ENCODE data around the gene GABRA4.

Gene GABRA4

DNA sequence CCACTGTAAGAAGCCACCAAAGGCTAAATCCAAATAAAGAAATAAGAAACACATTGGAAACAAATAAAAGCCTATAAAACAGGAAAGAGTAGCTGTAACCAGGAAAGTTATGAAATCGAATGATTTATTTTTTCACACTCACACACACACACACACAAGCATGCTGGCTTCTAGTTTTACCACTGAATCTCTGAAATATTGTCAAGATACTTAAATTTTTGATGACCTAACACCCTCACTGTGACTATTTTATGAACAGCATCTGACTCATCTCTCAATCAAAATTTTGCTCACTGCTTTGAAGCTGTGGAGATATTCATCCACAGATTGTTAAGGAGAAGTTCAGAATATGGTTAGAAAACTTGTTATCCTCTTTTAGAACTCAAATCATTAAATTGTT lies 24.1 kb upstream of the GABRA4 start:
- H3K4me3 ChIP-seq (replicated peaks; ENCODE audit: low read depth, low read length), result no peak overlapping the region
- DNase-seq (ENCODE audit: extremely low read depth, low read depth), result no peak
- TF ChIP-seq, protein P1, sequence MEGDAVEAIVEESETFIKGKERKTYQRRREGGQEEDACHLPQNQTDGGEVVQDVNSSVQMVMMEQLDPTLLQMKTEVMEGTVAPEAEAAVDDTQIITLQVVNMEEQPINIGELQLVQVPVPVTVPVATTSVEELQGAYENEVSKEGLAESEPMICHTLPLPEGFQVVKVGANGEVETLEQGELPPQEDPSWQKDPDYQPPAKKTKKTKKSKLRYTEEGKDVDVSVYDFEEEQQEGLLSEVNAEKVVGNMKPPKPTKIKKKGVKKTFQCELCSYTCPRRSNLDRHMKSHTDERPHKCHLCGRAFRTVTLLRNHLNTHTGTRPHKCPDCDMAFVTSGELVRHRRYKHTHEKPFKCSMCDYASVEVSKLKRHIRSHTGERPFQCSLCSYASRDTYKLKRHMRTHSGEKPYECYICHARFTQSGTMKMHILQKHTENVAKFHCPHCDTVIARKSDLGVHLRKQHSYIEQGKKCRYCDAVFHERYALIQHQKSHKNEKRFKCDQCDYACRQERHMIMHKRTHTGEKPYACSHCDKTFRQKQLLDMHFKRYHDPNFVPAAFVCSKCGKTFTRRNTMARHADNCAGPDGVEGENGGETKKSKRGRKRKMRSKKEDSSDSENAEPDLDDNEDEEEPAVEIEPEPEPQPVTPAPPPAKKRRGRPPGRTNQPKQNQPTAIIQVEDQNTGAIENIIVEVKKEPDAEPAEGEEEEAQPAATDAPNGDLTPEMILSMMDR (IDR thresholded peaks at IDR 0.05; ENCODE audit: low read depth, low read length, missing control alignments), result no peak

DNA sequence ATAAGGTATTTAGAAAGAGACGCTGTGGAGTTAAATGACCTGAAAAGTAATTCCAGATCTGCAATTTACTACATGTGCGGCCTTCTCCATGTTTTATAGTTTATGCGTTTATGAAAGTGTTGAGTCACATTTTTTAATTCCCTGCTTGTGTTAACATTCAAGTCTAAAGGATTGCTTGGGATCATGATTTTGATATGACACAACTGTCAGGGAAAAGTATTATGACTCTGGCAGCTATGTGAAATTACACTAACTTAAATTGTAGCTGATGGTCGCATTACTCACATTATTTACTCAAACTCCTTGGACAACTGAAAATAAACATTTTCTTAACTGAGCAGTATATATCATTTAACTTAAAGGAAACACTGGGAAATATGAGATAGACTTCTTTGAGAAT lies 23.7 kb upstream of the GABRA4 start:
- no peak overlapping the region for H3K4me3 ChIP-seq (replicated peaks; ENCODE audit: low read depth, low read length)
- no peak for DNase-seq (ENCODE audit: extremely low read depth, low read depth)
- TF ChIP-seq, protein P1 (IDR thresholded peaks at IDR 0.05; ENCODE audit: low read depth, low read length, missing control alignments), result no peak

DNA sequence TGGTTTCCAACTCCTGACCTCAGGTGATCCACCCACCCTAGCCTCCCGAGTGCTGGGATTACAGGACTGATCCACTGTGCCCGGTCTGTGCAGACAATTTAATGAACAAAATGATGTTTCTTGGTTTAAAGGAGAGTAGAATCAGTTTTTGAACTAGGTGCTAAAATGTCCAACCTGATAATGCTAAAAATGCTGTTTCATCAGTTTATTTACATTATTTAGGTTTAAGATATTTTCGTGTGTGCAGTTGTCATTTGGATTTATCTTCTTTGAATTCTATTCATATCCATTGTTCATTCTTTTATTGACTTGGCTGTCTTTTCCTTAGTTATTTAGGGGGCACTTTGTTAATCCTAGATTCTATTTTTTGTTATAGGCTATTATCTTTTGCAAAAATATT lies 20.0 kb upstream of the GABRA4 start:
- TF ChIP-seq, protein P1 (IDR thresholded peaks at IDR 0.05; ENCODE audit: low read depth, low read length, missing control alignments), result no peak
- no peak overlapping the region for H3K4me3 ChIP-seq (replicated peaks; ENCODE audit: low read depth, low read length)
- no peak for DNase-seq (ENCODE audit: extremely low read depth, low read depth)

DNA sequence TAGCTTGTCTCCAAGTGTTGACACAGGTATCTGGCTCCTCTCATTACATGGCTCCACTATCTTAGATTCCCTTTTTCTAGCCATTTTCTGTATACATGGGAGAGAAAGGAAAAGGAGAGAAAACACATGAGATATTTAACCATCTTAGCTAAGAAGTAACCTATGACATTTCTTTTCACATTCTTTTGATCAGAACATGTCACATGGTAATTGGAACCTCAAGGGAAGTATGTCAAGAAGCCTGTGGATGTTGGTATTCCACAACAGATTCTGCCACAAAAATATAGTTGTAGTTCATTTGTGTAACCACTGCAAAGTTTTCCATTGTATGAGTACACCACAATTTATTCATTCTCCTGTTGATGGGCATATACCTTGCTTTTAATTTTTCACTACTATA lies 19.3 kb upstream of the GABRA4 start:
- no peak for DNase-seq (ENCODE audit: extremely low read depth, low read depth)
- TF ChIP-seq, protein P1 (IDR thresholded peaks at IDR 0.05; ENCODE audit: low read depth, low read length, missing control alignments), result no peak
- H3K4me3 ChIP-seq (replicated peaks; ENCODE audit: low read depth, low read length), result no peak overlapping the region

DNA sequence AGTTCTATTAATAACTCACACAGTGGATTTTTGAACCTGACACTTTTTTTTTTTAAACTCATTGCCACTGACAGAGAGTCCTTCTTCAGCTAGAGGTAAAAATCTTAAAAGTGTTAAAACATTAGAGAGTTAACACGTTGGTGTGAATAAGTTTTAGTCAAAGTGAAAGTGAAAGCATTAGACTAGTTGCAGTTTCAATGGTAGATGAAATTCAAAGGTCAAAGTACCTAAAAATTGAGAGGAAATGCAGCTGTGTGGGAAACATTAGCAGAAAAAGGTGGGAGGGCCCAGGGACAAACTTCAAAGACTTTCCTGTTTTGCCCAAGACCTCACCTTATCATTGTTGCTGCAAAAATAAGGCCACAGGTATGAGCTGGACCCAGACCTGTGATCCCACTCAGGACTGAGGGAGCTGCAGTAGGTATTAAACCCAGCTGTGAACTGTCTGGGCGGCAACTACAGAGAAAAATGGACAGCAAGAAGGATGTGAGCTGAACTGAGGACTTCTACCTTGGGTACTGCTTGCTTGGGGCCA lies 17.6 kb upstream of the GABRA4 start:
- H3K4me3 ChIP-seq (replicated peaks; ENCODE audit: low read depth, low read length), result no peak overlapping the region
- DNase-seq (ENCODE audit: extremely low read depth, low read depth), result no peak
- TF ChIP-seq, protein P1 (IDR thresholded peaks at IDR 0.05; ENCODE audit: low read depth, low read length, missing control alignments), result no peak

DNA sequence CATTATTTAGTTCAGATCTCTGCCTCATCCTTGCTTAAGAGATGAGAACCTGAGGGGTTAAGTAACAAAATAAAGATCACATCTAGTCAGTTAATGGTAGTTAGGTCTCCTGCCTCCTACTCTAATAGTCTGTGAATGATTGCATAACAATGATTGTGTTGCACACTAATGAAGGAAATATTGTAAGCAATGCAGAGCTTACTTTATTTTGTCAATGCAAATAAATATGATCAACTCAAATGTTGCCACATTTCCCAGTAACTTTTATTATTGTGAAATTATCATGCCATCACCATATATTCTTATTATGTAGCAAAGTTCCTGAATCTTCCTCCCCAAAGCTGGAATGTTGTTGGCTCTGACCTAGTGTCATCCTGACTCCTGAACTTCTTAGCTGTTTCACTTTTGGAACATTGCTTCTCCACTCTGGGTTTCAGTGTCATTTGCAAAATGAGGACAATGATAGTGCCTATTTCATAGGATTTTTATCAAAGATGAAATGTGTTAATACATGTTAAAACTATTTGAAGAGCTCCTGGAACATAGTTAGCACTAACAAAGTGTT lies 17.0 kb upstream of the GABRA4 start:
- no peak for DNase-seq (ENCODE audit: extremely low read depth, low read depth)
- H3K4me3 ChIP-seq (replicated peaks; ENCODE audit: low read depth, low read length), result no peak overlapping the region
- TF ChIP-seq, protein P1 (IDR thresholded peaks at IDR 0.05; ENCODE audit: low read depth, low read length, missing control alignments), result no peak

DNA sequence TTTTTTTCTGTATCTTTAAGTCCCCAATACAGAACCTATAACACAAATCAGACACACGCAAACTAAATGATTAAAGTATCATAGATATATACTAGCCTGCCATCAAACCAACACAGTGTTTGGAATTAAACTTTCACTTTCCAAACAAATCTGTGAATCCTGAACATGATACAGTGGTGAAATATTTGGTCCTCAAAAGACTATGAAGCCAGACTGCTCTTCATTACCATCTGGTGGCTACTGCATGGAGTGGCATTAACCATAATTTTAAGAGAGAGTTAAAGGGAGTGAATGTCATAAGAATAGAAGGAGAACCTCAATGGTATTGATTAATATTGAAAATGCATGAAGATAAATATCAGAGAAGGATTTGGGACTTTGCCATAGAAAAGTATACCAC lies 9.2 kb upstream of the GABRA4 start:
- TF ChIP-seq, protein P1 (IDR thresholded peaks at IDR 0.05; ENCODE audit: low read depth, low read length, missing control alignments), result peak; percentile 9
- DNase-seq (ENCODE audit: extremely low read depth, low read depth), result no peak
- no peak overlapping the region for H3K4me3 ChIP-seq (replicated peaks; ENCODE audit: low read depth, low read length)

Data from HFF-Myc (cell line).